ENCODE data around the gene GRIK4.

The GRIK4 gene

DNA sequence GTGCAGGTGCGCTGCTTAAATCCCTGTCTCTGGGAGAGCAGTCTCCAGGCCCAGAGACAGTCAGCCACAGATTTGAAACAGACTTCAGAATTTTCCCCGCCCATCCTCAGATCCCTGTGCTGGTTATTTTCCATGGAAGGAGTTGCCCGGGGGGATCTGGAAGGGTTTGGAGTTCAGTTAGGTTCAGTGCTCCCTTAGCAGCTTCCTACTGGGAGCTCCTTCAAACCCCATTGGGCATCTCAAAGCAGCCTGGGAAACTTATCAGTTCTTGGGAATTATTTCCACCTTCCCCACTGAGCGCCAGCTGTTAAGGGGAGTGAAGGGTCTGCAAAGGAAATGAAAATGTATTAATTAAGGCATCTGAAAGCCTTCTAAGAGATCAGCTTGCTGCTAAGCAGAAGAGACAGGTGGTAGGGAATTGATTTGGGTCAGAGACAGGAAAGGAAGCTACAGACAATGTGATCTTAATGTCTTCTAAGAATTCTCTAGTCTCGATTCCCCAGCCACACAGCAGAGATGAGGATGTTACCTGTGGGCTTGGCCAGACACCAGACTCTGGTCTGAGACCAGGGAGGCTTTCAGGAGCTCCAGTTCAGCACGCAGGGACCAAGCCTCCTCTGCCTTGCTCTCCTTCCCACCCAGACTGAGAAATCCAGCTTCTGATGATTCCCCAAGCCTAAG is 406.2 kb downstream of the GRIK4 start:
- Histone ChIP-seq H3K9me3 (ENCODE audit: insufficient read depth, low read depth, low read length) (no peaks in the 10 kb centered on the region), H3K27ac (ENCODE audit: low read length) (no peak overlapping the region), H3K4me3 (ENCODE audit: low read length) (no peak overlapping the region), H3K4me1 (ENCODE audit: insufficient read depth, low read length) (no peaks in the 10 kb centered on the region), H3K36me3 (ENCODE audit: insufficient read depth, low read depth, low read length) (no peaks in the 10 kb centered on the region), H3K9ac (ENCODE audit: low read depth, low read length) (no peak overlapping the region), H3K27me3 (ENCODE audit: insufficient read depth, low read length) (no peaks in the 10 kb centered on the region)

GRCh38 chr11:120918257-120918656 is 406.7 kb downstream of the GRIK4 start:
- no peak overlapping the region for H3K9ac ChIP-seq (ENCODE audit: low read depth, low read length)
- no peaks in the 10 kb centered on the region for H3K9me3 ChIP-seq (ENCODE audit: insufficient read depth, low read depth, low read length)
- no peak overlapping the region for H3K4me3 ChIP-seq (ENCODE audit: low read length)
- H3K36me3 ChIP-seq (ENCODE audit: insufficient read depth, low read depth, low read length): no peaks in the 10 kb centered on the region
- H3K27ac ChIP-seq (ENCODE audit: low read length): no peak overlapping the region
- no peaks in the 10 kb centered on the region for H3K4me1 ChIP-seq (ENCODE audit: insufficient read depth, low read length)
- H3K27me3 ChIP-seq (ENCODE audit: insufficient read depth, low read length): no peaks in the 10 kb centered on the region

GRCh38 chr11:120919045-120919444 is 407.5 kb downstream of the GRIK4 start:
- Histone ChIP-seq H3K9ac (ENCODE audit: low read depth, low read length) (no peak overlapping the region), H3K27ac (ENCODE audit: low read length) (no peak overlapping the region), H3K4me1 (ENCODE audit: insufficient read depth, low read length) (no peaks in the 10 kb centered on the region), H3K9me3 (ENCODE audit: insufficient read depth, low read depth, low read length) (no peaks in the 10 kb centered on the region), H3K36me3 (ENCODE audit: insufficient read depth, low read depth, low read length) (no peaks in the 10 kb centered on the region), H3K27me3 (ENCODE audit: insufficient read depth, low read length) (no peaks in the 10 kb centered on the region), H3K4me3 (ENCODE audit: low read length) (no peak overlapping the region)

DNA sequence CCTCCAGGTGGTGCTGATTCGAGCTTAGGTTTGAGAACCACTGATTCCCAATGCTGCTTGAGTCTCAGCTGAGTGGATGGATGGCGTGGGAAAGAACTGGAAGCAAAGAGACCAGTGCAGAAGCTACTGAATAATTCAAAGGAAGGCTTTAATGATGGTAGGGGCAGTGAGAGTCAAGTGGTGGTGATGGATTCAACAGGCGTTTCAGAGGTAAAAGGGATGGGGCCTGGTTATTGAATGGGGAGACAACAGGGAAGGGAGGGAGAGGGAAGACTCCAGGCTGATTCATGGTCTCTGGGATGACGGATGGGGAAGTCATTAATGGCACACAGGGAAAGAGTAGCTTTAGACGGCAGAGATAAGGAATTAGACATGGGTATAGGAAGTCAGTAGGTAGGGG is 408.0 kb downstream of the GRIK4 start:
- no peaks in the 10 kb centered on the region for H3K9me3 ChIP-seq (ENCODE audit: insufficient read depth, low read depth, low read length)
- H3K27me3 ChIP-seq (ENCODE audit: insufficient read depth, low read length): no peaks in the 10 kb centered on the region
- no peaks in the 10 kb centered on the region for H3K4me1 ChIP-seq (ENCODE audit: insufficient read depth, low read length)

DNA sequence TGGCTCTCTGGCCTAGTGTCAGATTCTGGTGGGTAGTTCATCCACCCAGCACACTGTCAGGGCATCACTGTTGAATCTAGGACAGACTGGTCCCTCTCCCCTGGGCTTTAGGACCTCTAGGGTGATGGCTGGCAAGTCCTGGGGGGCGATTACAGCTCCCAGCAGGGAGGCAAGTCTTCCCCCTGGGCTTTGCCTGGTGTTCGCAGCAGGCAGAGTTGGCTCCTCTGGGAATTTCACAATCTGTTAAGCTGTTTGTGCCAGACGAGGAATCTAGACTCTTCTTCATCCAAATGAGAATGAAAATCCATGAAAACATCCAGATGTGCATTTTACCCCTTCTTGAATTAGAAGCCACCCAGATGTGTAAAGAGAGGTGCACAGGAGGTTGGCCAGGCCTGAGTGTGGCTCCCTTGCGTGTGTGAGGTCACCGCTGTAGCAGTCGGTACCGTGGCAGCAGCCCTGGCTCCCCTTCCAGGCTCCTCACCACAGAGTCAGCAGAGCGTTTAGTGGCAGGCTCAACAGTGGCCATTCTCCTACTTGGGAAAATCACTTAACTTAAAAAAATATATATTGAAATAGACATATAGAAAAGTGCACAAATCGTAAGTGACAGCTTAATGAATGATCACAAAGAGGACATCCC is 412.4 kb downstream of the GRIK4 start:
- no peak overlapping the region for H3K4me3 ChIP-seq (ENCODE audit: low read length)

More for the DNA sequence above, 408.0 kb downstream of the GRIK4 start:
- H3K9ac ChIP-seq (ENCODE audit: low read depth, low read length): no peak overlapping the region
- no peaks in the 10 kb centered on the region for H3K36me3 ChIP-seq (ENCODE audit: insufficient read depth, low read depth, low read length)
- H3K27ac ChIP-seq (ENCODE audit: low read length): no peak overlapping the region
- H3K4me3 ChIP-seq (ENCODE audit: low read length): no peak overlapping the region

GRCh38 chr11:120925944-120926343 is 414.4 kb downstream of the GRIK4 start:
- Histone ChIP-seq H3K27ac (ENCODE audit: low read length) (no peak overlapping the region), H3K36me3 (ENCODE audit: insufficient read depth, low read depth, low read length) (no peaks in the 10 kb centered on the region), H3K9me3 (ENCODE audit: insufficient read depth, low read depth, low read length) (no peaks in the 10 kb centered on the region), H3K4me1 (ENCODE audit: insufficient read depth, low read length) (no peaks in the 10 kb centered on the region), H3K9ac (ENCODE audit: low read depth, low read length) (no peak overlapping the region), H3K27me3 (ENCODE audit: insufficient read depth, low read length) (no peaks in the 10 kb centered on the region), H3K4me3 (ENCODE audit: low read length) (no peak overlapping the region)

More for the DNA sequence above, 412.4 kb downstream of the GRIK4 start:
- no peak overlapping the region for H3K9ac ChIP-seq (ENCODE audit: low read depth, low read length)
- no peaks in the 10 kb centered on the region for H3K27me3 ChIP-seq (ENCODE audit: insufficient read depth, low read length)
- no peaks in the 10 kb centered on the region for H3K4me1 ChIP-seq (ENCODE audit: insufficient read depth, low read length)
- H3K9me3 ChIP-seq (ENCODE audit: insufficient read depth, low read depth, low read length): no peaks in the 10 kb centered on the region
- no peaks in the 10 kb centered on the region for H3K36me3 ChIP-seq (ENCODE audit: insufficient read depth, low read depth, low read length)
- H3K27ac ChIP-seq (ENCODE audit: low read length): no peak overlapping the region

DNA sequence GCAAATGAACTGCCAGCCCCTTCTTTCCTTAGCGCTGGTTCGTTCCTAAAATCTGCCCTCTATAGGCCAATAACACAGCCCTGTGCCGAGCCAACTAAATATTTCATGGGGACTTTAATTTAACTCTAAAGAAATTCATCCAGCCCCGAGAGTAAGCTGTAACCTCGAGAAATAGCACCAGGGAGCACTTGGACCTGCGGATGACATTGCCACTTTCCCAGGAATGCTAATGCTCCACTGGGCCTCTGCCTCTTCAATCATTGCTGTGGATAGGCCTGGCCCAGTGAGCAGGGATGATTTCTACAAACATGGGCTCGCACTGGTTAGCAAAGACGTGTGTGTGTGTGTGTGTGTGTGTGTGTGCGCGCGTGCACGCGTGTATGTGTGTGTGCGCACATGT is 417.1 kb downstream of the GRIK4 start:
- Histone ChIP-seq H3K36me3 (ENCODE audit: insufficient read depth, low read depth, low read length) (no peaks in the 10 kb centered on the region), H3K4me1 (ENCODE audit: insufficient read depth, low read length) (0 out of 2 replicates have a peak, but pooled peaks cover 4% of the 10 kb centered on the region), H3K4me3 (ENCODE audit: low read length) (no peak overlapping the region), H3K27ac (ENCODE audit: low read length) (no peak overlapping the region), H3K27me3 (ENCODE audit: insufficient read depth, low read length) (no peaks in the 10 kb centered on the region), H3K9me3 (ENCODE audit: insufficient read depth, low read depth, low read length) (no peaks in the 10 kb centered on the region), H3K9ac (ENCODE audit: low read depth, low read length) (no peak overlapping the region)

DNA sequence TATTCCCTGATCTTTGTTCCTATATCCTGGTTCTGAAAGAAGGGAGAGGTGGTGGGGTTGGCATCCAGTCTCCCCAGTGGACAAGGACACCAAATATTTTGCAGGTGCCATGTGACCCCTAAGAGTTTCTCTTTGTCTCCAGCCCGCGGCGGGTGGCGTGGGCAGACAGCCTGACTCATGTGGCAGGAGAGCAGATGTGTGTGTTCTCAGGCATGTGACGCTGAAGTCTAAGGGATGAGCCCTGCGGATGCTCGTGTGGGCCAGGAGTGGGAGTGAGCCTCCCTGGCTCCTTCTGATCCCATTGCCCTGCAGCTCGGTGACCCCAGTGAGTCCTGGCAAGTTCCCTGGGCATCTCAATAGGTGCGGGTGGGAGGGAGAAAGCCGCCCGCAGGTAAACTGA is 417.5 kb downstream of the GRIK4 start:
- H3K9me3 ChIP-seq (ENCODE audit: insufficient read depth, low read depth, low read length): no peaks in the 10 kb centered on the region
- H3K4me1 ChIP-seq (ENCODE audit: insufficient read depth, low read length): 0 out of 2 replicates have a peak, but pooled peaks cover 4% of the 10 kb centered on the region
- H3K27ac ChIP-seq (ENCODE audit: low read length): no peak overlapping the region

GRCh38 chr11:120929664-120930154 is 418.2 kb downstream of the GRIK4 start:
- Histone ChIP-seq H3K27ac (ENCODE audit: low read length) (no peak overlapping the region), H3K9me3 (ENCODE audit: insufficient read depth, low read depth, low read length) (no peaks in the 10 kb centered on the region), H3K36me3 (ENCODE audit: insufficient read depth, low read depth, low read length) (no peaks in the 10 kb centered on the region), H3K9ac (ENCODE audit: low read depth, low read length) (no peak overlapping the region), H3K4me3 (ENCODE audit: low read length) (no peak overlapping the region), H3K27me3 (ENCODE audit: insufficient read depth, low read length) (no peaks in the 10 kb centered on the region), H3K4me1 (ENCODE audit: insufficient read depth, low read length) (0 out of 2 replicates have a peak, but pooled peaks cover 4% of the 10 kb centered on the region)

More for the DNA sequence above, 417.5 kb downstream of the GRIK4 start:
- no peaks in the 10 kb centered on the region for H3K36me3 ChIP-seq (ENCODE audit: insufficient read depth, low read depth, low read length)
- H3K4me3 ChIP-seq (ENCODE audit: low read length): no peak overlapping the region
- H3K27me3 ChIP-seq (ENCODE audit: insufficient read depth, low read length): no peaks in the 10 kb centered on the region
- H3K9ac ChIP-seq (ENCODE audit: low read depth, low read length): no peak overlapping the region

DNA sequence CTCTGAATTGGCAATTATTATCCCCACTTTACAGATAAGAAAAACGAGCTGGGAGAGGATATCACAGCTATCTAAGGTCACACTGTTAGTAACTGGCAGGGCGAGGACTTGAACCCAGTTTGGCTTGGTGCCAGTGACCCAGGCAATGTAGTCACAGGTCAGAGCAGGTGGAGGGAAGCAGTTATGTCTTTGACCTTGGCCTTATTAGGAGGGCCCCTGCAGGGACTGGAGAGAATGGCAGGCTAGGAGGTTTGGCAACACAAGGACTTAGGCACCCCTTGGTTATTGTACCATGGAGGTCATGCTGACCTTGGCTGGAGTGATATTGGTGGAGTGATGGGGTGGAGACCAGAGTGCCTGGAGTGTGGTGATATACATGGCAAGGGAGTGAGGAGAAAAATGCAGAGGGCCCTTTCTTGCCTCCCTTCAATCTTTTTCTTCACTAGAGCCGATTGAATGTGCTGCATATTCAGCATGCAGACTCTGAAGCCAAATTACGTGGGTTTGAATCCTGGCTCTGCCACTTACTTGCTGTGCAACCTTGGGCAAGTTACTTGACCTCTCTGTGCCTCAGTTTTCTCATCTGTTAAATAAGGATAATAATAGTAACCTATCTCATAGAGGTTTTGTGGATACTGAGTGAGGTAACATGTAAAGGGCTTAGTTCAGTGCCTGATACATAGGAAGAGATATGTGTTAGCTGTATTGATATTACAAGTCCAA is 419.7 kb downstream of the GRIK4 start:
- Histone ChIP-seq H3K4me3 (ENCODE audit: low read length) (no peak overlapping the region), H3K4me1 (ENCODE audit: insufficient read depth, low read length) (0 out of 2 replicates have a peak, but pooled peaks cover 4% of the 10 kb centered on the region), H3K36me3 (ENCODE audit: insufficient read depth, low read depth, low read length) (no peaks in the 10 kb centered on the region), H3K9me3 (ENCODE audit: insufficient read depth, low read depth, low read length) (no peaks in the 10 kb centered on the region), H3K9ac (ENCODE audit: low read depth, low read length) (no peak overlapping the region), H3K27ac (ENCODE audit: low read length) (no peak overlapping the region), H3K27me3 (ENCODE audit: insufficient read depth, low read length) (no peaks in the 10 kb centered on the region)

DNA sequence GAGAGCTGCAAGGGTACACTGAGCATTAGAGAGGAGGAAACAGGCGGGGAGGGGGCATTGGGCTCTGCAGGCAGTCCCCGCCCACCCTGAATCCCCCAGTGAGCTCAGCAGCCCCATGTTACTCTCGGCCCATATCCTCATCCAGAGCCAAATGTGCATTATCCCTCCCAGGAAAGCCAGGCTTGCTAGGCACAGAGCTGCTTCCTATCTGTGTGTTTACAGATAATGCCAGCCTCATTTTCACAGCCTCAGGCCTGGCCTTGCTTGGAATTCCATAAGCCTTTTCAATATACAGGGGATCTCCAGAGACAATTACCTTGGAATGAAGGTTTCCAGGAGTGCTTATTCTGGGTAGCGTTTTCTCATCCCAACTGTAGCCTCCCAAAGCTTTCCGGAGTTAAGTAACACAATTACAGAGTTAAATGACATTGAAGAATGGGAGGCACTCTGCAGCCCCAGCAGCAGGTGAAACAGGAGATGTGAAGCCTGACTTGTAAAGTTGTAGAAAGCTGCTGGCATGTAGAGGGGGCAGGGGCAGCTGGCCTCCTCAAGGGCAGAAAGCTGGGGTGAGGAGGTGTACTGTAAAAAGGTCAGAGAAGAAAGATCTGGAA is 420.9 kb downstream of the GRIK4 start:
- Histone ChIP-seq H3K27ac (ENCODE audit: low read length) (no peak overlapping the region), H3K9ac (ENCODE audit: low read depth, low read length) (no peak overlapping the region), H3K27me3 (ENCODE audit: insufficient read depth, low read length) (no peaks in the 10 kb centered on the region), H3K4me3 (ENCODE audit: low read length) (no peak overlapping the region), H3K4me1 (ENCODE audit: insufficient read depth, low read length) (0 out of 2 replicates have a peak, but pooled peaks cover 4% of the 10 kb centered on the region), H3K36me3 (ENCODE audit: insufficient read depth, low read depth, low read length) (no peaks in the 10 kb centered on the region), H3K9me3 (ENCODE audit: insufficient read depth, low read depth, low read length) (no peaks in the 10 kb centered on the region)
